Activated T-cell treated with anti-CD3 and anti-CD28 coated beads, Interleukin-2, amount 50 U/mL, for 4 hours (primary cell): ENCODE results near the gene C1orf174. TPM values are rescaled to one million over a fixed set of nuclear protein-coding genes. Genes with fewer than 3 reads are reported as not detected.

Source experiments
- total RNA-seq, 3 donors: library from RNA; stranded (reverse); gene quantifications; one replicate each; pipeline ENCODE4 v1.2.1, GENCODE V29; 2021

The C1orf174 gene
- total RNA-seq, 3 donors from 2014 or later: 55.0 to 61.8 (median 60.5) TPM

Other genes starting within 250 kb of the C1orf174 start
- gene TP73, start 247.8 kb downstream of the C1orf174 start, total RNA-seq: under 1 TPM; 0.05 to 0.16 (median 0.08) TPM
- gene CCDC27, start 147.8 kb downstream of the C1orf174 start, total RNA-seq: not detected
- gene SMIM1, start 127.5 kb downstream of the C1orf174 start, total RNA-seq: 1 to 10 TPM; 1.7 to 2.0 (median 1.9) TPM
- gene LRRC47, start 103.8 kb downstream of the C1orf174 start, total RNA-seq: 10 to 100 TPM; 47.0 to 53.0 (median 49.6) TPM
- 10 to 100 TPM; 45.4 to 52.1 (median 49.1) TPM for gene CEP104, start 43.1 kb downstream of the C1orf174 start, total RNA-seq
- gene DFFB, start 42.8 kb downstream of the C1orf174 start, total RNA-seq: 10 to 100 TPM; 11.1 to 13.4 (median 13.0) TPM